Raji (cell line): ENCODE measurements around the gene ERN1.

Experiments
- POLR2A ChIP-seq: IDR thresholded peaks from 2 replicates; pipeline ENCODE4 v1.6.1; 2011; ENCODE audit warnings: low read depth, low read length, control low read depth; ENCODE audit not compliant: insufficient read depth

The ERN1 gene

GRCh38 chr17:64051153-64051552, 78.8 kb downstream of the ERN1 start:
- no peak for TF ChIP-seq POLR2A

DNA sequence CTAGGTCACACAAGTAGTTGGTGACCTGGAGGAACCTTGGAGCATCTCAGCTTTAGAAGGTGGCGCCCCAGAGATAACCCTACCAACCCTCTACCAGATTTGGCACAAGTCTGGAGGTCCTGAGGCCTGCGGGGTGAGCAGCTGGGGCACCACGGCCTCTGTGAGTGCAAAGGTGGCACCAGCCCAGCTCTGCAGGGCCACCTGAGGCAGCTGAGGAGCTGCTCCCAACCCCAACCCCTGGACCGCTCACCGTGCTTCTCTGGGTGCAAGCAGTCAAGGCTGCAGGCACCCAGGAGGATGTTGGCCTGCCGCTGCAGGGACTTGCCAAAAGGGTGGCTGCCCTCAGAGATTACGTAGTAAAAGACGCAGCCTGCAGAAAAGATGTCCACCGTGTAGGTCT, 81.1 kb downstream of the ERN1 start:
- TF ChIP-seq POLR2A = no peak

DNA sequence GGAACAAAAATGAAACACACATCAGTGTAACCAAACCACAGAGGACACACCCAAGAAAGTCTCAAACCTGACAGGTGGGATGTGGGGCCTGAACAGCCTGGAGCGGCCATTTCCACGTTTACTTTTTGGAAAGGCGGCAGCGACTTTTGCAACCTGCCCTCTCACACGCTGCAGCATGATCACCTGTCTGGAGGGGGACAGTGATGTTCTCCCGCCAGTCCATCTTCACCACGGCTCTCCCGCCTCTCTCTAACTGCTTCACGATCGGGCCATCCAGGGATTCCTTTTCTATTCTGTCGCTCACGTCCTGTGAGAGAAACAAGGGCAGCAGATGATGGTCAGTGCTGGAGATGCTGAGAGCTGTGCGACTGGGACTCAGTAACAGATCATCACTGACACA, 84.8 kb downstream of the ERN1 start:
- TF ChIP-seq POLR2A = no peak

DNA sequence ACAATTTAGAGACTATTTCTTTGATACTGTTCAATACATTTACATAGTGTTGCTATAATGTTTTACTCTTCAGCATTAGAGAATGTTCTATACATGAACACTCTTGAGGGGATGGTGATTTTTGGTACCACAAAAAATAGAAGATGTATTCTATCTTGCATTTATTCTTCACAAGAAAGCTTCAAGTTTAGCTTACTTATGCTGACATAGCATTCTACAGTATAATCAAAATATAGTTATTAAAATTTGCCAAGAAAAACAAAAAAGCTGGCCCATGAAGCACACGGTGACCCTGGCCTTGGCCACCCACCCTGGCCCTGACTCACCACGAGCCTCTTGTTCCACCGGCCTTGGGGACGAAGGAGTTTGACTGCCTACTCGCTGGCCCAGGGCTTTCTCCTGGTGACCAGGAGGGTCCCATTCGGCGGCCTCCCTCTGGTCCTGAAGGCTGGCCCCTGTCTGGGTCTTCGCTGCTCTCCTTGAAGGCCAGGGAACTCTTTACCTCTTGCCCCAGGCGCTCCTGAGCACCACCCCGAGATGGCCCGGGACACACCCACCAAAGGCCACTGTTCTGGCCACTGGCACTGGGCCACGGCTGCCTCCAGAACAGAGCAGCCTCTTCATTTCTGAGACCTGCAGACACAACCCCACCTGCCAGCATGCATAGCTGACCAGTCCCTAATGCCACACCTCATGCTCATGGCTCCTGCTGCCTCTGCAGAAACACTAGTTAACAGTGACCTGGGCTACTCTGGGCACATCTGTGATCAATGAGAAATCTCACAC, 87.1 kb downstream of the ERN1 start:
- TF ChIP-seq POLR2A = no peak

GRCh38 chr17:64041912-64042311, 88.0 kb downstream of the ERN1 start:
- TF ChIP-seq POLR2A = no peak

- TF ChIP-seq POLR2A = no peak
Measured at GRCh38 chr17:64040206-64040605, 89.7 kb downstream of the ERN1 start.

- TF ChIP-seq POLR2A = no peak
Measured at GRCh38 chr17:64039106-64039400, 90.9 kb downstream of the ERN1 start.

GRCh38 chr17:64038331-64039105, 91.4 kb downstream of the ERN1 start:
- TF ChIP-seq POLR2A = no peak

GRCh38 chr17:64037802-64038201, 92.1 kb downstream of the ERN1 start:
- no peak for TF ChIP-seq POLR2A

GRCh38 chr17:64037180-64037579, 92.8 kb downstream of the ERN1 start:
- no peak for TF ChIP-seq POLR2A

DNA sequence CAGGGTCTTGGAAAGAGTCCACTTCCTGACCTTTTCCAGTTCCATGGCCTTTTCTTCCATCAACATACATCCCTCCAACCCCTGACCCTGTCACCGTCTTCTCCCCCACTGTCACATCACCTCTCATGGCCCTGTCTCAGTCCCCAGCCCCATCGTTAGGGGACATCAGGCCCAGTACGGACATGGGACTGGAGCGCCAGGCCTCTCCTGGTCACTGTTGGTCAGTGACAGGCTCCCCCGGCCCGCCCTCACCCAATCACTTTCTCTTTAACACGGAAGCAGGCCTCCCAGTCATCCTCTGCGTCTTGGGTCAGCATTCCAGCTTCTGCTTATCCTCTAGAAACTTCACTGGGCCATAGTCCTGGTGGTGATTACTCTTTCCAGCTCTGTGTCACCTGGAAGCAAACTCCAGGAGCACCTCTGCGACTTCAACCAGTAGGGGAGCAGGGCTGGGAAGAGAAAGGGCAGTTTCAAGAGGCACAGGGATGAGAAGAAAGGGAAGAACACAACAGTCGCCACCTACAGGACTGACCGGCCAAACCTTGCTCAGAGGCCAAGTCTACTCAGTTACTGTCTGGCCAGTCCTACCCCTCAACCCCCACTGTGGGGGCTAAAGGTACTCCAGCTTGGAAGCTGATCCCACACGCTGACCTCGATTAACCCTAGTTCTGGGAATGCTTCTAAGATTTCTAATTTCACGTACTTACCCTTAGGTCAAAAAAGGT, 93.6 kb downstream of the ERN1 start:
- no peak for TF ChIP-seq POLR2A

DNA sequence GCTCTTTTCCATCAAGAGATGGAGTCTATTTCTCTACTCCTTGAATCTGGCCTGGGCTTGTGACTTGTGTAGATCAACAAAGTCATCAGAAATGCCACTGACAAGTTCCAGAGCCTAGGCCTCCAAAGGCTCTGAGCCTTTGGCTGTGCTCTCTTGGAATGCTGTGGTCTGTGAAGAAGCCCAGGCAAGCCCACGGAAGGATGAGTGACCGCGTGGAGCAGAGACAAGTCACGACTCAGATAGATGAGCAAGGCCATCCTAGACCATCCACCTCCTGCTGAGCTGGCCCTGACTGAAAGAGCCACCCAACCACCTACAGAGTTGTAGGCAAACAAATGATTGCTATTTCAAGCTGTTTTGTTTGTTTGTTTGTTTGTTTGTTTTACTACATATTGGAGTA, 97.9 kb downstream of the ERN1 start:
- TF ChIP-seq POLR2A = no peak

DNA sequence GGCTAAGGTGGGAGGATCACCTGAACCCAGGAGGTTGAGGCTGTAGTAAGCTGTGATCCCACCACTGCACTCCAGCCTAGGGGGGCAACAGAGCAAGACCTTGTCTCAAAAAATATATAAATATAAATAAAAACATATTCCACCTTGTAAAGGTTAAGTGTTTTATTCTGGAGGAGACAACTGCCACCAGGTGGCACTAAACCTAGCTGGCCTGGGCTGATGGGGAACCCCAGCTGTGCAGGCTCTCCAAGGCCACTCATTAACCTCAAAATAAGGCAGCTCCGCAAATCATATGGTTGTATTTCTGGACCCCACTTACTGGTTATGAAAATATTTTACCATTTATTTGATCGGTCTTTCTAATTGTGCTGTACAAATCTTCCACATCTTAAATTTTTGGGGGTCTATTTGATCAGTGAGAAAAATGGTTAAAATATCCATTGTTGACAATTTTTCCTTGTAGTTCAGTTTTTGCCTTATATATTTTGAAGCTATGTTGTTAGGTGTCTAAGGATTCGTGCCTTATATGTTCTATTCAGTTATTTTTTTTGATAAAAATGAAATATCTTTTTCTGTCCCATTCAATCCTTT, 101.0 kb downstream of the ERN1 start:
- no peak for TF ChIP-seq POLR2A

DNA sequence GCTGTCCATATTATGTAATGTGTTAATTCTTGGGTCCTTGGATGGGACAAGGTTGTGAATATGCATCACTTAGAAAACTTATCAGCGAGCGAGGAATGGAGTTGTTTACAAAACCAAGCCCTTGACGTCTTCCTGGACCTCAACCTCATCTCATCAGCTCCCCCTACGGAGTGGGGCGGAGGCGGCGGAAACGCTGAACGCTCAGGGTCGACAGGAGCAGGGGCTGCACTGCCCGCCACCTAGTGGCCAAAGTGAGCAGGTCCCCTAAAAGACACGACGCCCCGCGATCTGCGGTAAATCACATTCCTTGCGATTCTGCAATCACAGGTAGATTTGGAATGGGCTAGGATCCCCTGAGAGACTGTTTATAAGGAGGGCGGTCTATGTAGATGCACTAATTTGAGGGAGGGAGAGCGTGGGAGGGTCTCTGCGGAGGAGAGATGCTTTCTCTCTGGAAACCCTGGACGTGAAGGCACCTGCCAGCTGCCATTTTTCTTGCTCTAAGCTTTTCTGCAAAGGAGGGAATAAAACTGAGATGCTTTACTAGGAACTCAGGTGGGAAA, 104.1 kb downstream of the ERN1 start:
- TF ChIP-seq POLR2A = 0 out of 2 replicates have a peak, but pooled peaks have one; percentile 21
